ENCODE results near the gene SPECC1L. TPM values are rescaled to one million over a fixed set of nuclear protein-coding genes. Genes with fewer than 3 reads are reported as not detected.

Gene SPECC1L
- total and polyA plus RNA-seq, 10 of the 15 experiments (the other 5 are each of a cell fraction or from before 2014, with no cell fraction given): 1.9 to 40.6 (median 19.1) TPM

DNA sequence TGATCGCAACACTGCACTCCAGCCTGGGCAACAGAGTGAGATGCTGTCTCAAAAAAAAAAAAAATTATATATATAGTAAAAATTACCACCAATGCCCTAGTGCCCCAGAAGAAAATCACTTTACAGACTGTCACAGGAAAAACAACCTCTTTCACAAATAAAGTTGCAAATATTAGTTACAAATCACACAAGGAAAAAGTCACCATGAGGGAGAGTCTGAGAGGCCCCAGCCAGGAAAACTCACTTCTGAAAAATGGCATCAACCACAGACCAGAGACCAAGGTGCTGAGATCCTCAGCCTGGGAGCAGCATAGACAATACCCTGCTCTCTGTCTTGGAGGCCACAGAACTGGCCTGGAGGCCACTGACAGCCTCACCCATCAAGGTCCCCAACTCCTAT, 46.2 kb upstream of the SPECC1L start (continued):
- TF ChIP-seq, protein P1, sequence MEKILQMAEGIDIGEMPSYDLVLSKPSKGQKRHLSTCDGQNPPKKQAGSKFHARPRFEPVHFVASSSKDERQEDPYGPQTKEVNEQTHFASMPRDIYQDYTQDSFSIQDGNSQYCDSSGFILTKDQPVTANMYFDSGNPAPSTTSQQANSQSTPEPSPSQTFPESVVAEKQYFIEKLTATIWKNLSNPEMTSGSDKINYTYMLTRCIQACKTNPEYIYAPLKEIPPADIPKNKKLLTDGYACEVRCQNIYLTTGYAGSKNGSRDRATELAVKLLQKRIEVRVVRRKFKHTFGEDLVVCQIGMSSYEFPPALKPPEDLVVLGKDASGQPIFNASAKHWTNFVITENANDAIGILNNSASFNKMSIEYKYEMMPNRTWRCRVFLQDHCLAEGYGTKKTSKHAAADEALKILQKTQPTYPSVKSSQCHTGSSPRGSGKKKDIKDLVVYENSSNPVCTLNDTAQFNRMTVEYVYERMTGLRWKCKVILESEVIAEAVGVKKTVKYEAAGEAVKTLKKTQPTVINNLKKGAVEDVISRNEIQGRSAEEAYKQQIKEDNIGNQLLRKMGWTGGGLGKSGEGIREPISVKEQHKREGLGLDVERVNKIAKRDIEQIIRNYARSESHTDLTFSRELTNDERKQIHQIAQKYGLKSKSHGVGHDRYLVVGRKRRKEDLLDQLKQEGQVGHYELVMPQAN (conservative IDR thresholded peaks at IDR 0.05): no peak
- no peak for TF ChIP-seq CBX3 (IDR thresholded peaks at IDR 0.05; ENCODE audit: borderline replicate concordance, low read depth)
- TF ChIP-seq, protein P2, sequence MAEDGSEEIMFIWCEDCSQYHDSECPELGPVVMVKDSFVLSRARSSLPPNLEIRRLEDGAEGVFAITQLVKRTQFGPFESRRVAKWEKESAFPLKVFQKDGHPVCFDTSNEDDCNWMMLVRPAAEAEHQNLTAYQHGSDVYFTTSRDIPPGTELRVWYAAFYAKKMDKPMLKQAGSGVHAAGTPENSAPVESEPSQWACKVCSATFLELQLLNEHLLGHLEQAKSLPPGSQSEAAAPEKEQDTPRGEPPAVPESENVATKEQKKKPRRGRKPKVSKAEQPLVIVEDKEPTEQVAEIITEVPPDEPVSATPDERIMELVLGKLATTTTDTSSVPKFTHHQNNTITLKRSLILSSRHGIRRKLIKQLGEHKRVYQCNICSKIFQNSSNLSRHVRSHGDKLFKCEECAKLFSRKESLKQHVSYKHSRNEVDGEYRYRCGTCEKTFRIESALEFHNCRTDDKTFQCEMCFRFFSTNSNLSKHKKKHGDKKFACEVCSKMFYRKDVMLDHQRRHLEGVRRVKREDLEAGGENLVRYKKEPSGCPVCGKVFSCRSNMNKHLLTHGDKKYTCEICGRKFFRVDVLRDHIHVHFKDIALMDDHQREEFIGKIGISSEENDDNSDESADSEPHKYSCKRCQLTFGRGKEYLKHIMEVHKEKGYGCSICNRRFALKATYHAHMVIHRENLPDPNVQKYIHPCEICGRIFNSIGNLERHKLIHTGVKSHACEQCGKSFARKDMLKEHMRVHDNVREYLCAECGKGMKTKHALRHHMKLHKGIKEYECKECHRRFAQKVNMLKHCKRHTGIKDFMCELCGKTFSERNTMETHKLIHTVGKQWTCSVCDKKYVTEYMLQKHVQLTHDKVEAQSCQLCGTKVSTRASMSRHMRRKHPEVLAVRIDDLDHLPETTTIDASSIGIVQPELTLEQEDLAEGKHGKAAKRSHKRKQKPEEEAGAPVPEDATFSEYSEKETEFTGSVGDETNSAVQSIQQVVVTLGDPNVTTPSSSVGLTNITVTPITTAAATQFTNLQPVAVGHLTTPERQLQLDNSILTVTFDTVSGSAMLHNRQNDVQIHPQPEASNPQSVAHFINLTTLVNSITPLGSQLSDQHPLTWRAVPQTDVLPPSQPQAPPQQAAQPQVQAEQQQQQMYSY (CRISPR knock-in tag; IDR thresholded peaks at IDR 0.05): no peak
- TF ChIP-seq BACH1 (IDR thresholded peaks at IDR 0.05; ENCODE audit: borderline replicate concordance): no peak
- no peak for TF ChIP-seq TBL1XR1 (IDR thresholded peaks at IDR 0.05; ENCODE audit: low read depth, low read length)

DNA sequence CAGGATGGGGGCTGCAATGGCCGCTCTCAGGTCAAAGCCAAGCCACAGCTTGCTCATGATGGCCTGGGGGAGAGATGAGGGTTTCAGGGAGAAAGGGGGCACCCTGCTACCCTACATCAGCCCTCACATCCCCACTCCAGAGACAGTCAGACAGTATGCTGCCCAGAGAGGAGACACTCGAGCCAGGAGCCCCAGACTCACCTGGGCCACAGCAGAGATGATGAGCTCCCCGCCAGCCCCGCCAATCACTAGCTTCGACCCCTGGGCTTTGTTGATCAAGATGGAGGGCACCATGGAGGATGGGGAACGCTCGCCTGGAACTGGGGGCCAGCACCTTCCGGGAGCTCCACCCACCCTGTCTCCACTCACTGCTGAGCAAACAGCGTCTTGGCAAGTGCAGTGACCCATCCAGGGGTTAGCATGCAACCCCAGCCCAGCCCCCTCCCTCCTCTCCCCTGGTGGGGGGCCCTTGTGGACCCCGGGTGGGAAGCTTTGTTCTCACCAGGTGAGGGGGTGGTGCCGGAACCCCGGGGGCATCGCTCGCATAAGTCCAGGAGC, 45.5 kb upstream of the SPECC1L start:
- no peak for FAIRE-seq
- in situ Hi-C loops (cut with MboI): no loop called here
- H3K9me3 ChIP-seq (replicated peaks; ENCODE audit: control insufficient read depth, insufficient read depth, low read length): peaks cover 3% of the 10 kb centered on the region; the same call in 1 of the 3 replicates
- no peak overlapping the region for H3K4me2 ChIP-seq (ENCODE audit: control insufficient read depth, insufficient read depth)
- no peaks in the 10 kb centered on the region for H3K4me1 ChIP-seq (ENCODE audit: control insufficient read depth, insufficient read depth, low read length)
- H3K27me3 ChIP-seq (replicated peaks in 1 of 2; ENCODE audit: control insufficient read depth in 2 of 2, insufficient read depth in 2 of 2, low read length in 1 of 2): no peaks in the 10 kb centered on the region; a peak in 1 of 4 replicates
- CTCF ChIA-PET: interaction anchor here (2.1 kb wide), 1 partner anchor 35 kb away, joined by 6 read pairs; no protein-coding TSS in a partner anchor
- H3K9ac ChIP-seq (ENCODE audit: control insufficient read depth, insufficient read depth, low read length): no peak overlapping the region
- no peak overlapping the region for H3K27ac ChIP-seq (ENCODE audit: control insufficient read depth, insufficient read depth)
- DNase-seq (ENCODE audit: low read depth, low spot score): no peak
- no peaks in the 10 kb centered on the region for H4K20me1 ChIP-seq (ENCODE audit: control insufficient read depth, insufficient read depth)
- no peaks in the 10 kb centered on the region for H3K36me3 ChIP-seq (ENCODE audit: control insufficient read depth in 2 of 2, insufficient read depth in 2 of 2, low read length in 1 of 2)
- SMC1A ChIA-PET (ENCODE audit: uncharacterized antibody, unreplicated experiment): no interaction called here
- H2AFZ ChIP-seq (ENCODE audit: control insufficient read depth, low read depth, low read length): no peak overlapping the region
- RAD21 ChIA-PET (ENCODE audit: unreplicated experiment): no interaction called here
- H3K79me2 ChIP-seq (ENCODE audit: control insufficient read depth, insufficient read depth, low read length): no peaks in the 10 kb centered on the region
- H3K4me3 ChIP-seq: no peak overlapping the region
- no peak for TF ChIP-seq HDAC6 (IDR thresholded peaks at IDR 0.05; ENCODE audit: unreplicated experiment)
- TF ChIP-seq MXI1 (IDR thresholded peaks at IDR 0.05; ENCODE audit: low read depth, low read length): no peak
- TF ChIP-seq PAX8 (IDR thresholded peaks at IDR 0.05): no peak
- TF ChIP-seq, protein P3, sequence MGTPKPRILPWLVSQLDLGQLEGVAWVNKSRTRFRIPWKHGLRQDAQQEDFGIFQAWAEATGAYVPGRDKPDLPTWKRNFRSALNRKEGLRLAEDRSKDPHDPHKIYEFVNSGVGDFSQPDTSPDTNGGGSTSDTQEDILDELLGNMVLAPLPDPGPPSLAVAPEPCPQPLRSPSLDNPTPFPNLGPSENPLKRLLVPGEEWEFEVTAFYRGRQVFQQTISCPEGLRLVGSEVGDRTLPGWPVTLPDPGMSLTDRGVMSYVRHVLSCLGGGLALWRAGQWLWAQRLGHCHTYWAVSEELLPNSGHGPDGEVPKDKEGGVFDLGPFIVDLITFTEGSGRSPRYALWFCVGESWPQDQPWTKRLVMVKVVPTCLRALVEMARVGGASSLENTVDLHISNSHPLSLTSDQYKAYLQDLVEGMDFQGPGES (IDR thresholded peaks at IDR 0.05): no peak
- POLR2A ChIA-PET: interaction anchor here (0.5 to 0.7 kb wide), 2 partner anchors 140 to 164 kb away, joined by 3 to 4 read pairs; no protein-coding TSS in a partner anchor
- BruUV-seq (replicated peaks): no TSS peak
- 65% methylated on average over 14 of the region's 14 CpGs for WGBS (ENCODE audit: insufficient coverage, insufficient replicate concordance, low lambda C conversion rate, missing lambda C conversion rate)
- intact Hi-C loops (cut with micrococcal nuclease; ENCODE audit: unreplicated experiment): no loop called here
- ATAC-seq: no peak
